ENCODE data around the gene DMRTA2. TPM values are rescaled to one million over a fixed set of nuclear protein-coding genes. Genes with fewer than 3 reads are reported as not detected.

Gene DMRTA2
- not detected in 2 replicates for total RNA-seq

DNA sequence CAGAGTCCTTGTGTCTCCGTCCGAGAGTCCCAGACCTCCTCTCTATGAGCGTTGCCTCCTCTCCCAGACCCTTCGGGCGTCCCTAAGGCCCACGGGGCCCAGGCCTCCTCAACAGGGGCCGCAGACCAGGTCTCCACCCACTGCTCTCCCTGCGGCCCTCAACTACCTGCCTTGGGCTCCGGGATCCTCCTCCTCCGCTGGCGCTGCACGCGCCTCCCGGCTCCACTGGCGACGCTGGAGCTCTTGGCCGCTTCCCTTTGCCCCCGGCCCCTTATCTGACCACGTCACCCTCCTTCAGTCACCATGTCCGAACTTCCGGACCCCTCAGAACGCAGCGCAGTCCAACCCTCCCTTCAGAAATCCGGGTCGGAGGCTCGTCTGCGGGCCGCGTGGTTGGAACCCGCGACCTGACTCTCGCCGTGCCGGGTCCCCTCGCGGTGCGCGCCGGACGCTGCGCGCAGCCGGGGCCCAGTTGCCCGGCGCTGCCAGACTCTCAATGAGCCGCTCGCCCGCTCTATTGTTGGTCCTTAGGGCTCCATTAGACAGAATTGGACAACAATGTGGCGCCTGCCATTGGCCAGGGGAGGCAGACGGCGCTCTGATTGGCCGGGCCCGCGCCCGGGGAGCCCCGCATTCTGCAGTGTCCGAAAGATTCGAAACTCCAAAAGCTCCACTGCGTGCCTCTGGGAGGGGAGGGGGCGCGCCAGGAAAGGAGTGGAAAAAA, at the start of gene DMRTA2:
DMRTA2 (minus strand) TSS at position 498 of the 724 bp plus-strand sequence. CDS start 1,907 bp downstream, outside the sequence.

